Heart left ventricle (tissue), 16 donors: ENCODE results near the gene BCL10. TPM values are rescaled to one million over a fixed set of nuclear protein-coding genes. Genes with fewer than 3 reads are reported as not detected.
A peak's percentile ranks its signal among the peaks of the same experiment; 100 is the strongest.

ENCODE experiments used
- ATAC-seq, 4 donors: fragments of 200-7000 bp; cut with Tn5 transposase; one replicate each; pipeline ENCODE4 v1.9.1; 2020 to 2022; ENCODE audit warnings: moderate library complexity in 4 of 4, mild to moderate bottlenecking in 3 of 4, moderate number of reproducible peaks in 1 of 4
- DNase-seq, 5 donors: peaks; one replicate each; pipeline ENCODE4 v3.0.0-alpha.2; 2020
- H3K27ac ChIP-seq, 12 donors: fragments of 200-600 bp; sonication (generic) in 4 of 12; one replicate each; pipeline versions ENCODE4 v1.5.0 to v1.8.0; 2016 to 2022; ENCODE audit warnings: mild to moderate bottlenecking in 2 of 12
- H3K27me3 ChIP-seq, 9 donors: fragments of 200-600 bp; sonication (generic) in 2 of 9; one replicate each; pipeline versions ENCODE4 v1.5.1 to v1.8.0; 2016 to 2022; ENCODE audit warnings: mild to moderate bottlenecking in 3 of 9
- H3K36me3 ChIP-seq, 9 donors: fragments of 200-600 bp; sonication (generic) in 2 of 9; one replicate each; pipeline versions ENCODE4 v1.5.0 to v1.8.0; 2018 to 2022; ENCODE audit warnings: mild to moderate bottlenecking in 2 of 9
- H3K4me1 ChIP-seq, 12 donors: fragments of 200-600 bp; sonication (generic) in 4 of 12; one replicate each; pipeline versions ENCODE4 v1.5.0 to v1.8.0; 2016 to 2022; ENCODE audit warnings: mild to moderate bottlenecking in 3 of 12
- H3K4me3 ChIP-seq, 12 donors: fragments of 200-600 bp; sonication (generic) in 4 of 12; one replicate each; pipeline versions ENCODE4 v1.5.0 to v1.8.0; 2017 to 2022; ENCODE audit warnings: mild to moderate bottlenecking in 9 of 12, moderate library complexity in 4 of 12
- H3K9me3 ChIP-seq, 12 donors: fragments of 200-600 bp; sonication (generic) in 4 of 12; one replicate each; pipeline versions ENCODE4 v1.5.0 to v1.8.0; 2016 to 2022; ENCODE audit warnings: mild to moderate bottlenecking in 1 of 12
- POLR2A ChIP-seq, 2 donors: fragments of 450-650 bp; IDR thresholded peaks; one replicate each; pipeline ENCODE4 v1.6.1; 2017; ENCODE audit warnings: antibody characterized with exemption in 2 of 2, mild to moderate bottlenecking in 2 of 2, moderate library complexity in 2 of 2
- WGBS, 4 donors: extraction: QIAGEN DNeasy Blood & Tissue Kit in 2 of 4; methylation state at CpG; one replicate each; pipeline versions ENCODE4 v1.1.5 to v1.1.7; 2013 to 2018; 5-methylcytosine and 5-hydroxymethylcytosine counted together
- intact Hi-C, 10 donors: fragments of 100-400 bp; cut with DNase I; formaldehyde crosslinking; loops; one replicate each; pipeline versions ENCODE4 v1.11.1 to v1.14.2; 2022
- polyA plus RNA-seq, 2 donors: library from polyadenylated mRNA; stranded (reverse); fragments of 200-250 nt; gene quantifications; one replicate each; pipeline ENCODE4 v1.2.3, GENCODE V29; 2013
- total RNA-seq, 9 donors: library from RNA; depleted of rRNA in 2 of 9; stranded (reverse); fragments of >200 nt in 2 of 9; fragmentation: NEBNext Ultra II Directional in 3 of 9; extraction: Animal tissue kit (Norgen Biotek cat#: 25700) in 3 of 9; gene quantifications; one replicate each; pipeline versions ENCODE4 v1.1.0 to v1.2.4, GENCODE V29; 2016 to 2023
- TF ChIP-seq, protein P1 (sequence below), 12 donors: fragments of 200-600 bp; sonication (generic) in 4 of 12; IDR thresholded peaks; one replicate each; pipeline versions ENCODE4 v1.5.0 to v1.8.0; 2018 to 2022; ENCODE audit warnings: antibody characterized with exemption in 12 of 12, mild to moderate bottlenecking in 5 of 12
- donor health status: ischemic (EF 13 %, LVEDD 7.1; RV severe dilation, severe dysfunction).
- donor health status: healthy with polysubstance abuse.
- donor health status: DM: no; HTN: yes; CAD: no.
- donor health status: DM: no; HTN: no; CAD: no.
- donor health status: ischemic (EF 25% LVEDD 6.9; RV normal size, moderate dysfunction).
- donor health status: ischemic (EF 25% LVEDD 5.7; RV mildly dilated, moderate dysfunction).
- donor health status: healthy.
- donor health status: DM: yes; HTN: yes; CAD: no.
- donor health status: ischemic (EF 35%, LVEDD 5.7; RV mildly dilated, moderate dysfunction).
- donor health status: nonischemic (EF 11% LVEDD 7.7; RV severe dilation, severe dysfunction).
- donor health status: DM: yes; HTN: yes; CAD: no.
- donor health status: PGD.
- donor health status: ischemic (EF 29% LVEDD 5.4; RV normal size, mild dysfunction).
- donor health status: nonischemic (EF 23%, LVEDD 6.1; RV moderate dilation, normal function).

BCL10 gene
- total and polyA plus RNA-seq, 11 donors, result 3.4 to 20.4 (median 8.0) TPM

DNA sequence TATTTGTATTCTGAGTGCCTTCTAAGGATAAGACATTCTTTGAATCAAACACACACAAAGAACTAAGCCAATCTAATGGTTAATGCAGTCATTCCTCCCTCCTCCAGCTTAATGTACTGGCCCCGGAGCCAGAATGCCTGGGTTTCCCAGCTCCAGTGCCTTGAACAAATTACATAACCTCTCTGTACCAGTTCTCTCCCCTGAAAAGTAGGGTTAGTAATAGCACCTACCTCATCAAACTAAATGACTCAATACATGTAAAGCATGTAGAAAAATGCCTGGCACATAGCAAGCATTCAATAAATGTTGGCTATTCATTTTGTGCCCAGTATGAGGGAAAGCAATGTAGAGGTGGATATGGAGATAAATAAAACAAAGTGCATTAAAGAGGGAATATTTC lies 31.0 kb downstream of the BCL10 start:
- H3K4me1 ChIP-seq, result peaks cover 0 to 15% (median 0%) of the 10 kb centered on the region in 12 donors
- DNase-seq, result no peak
- H3K27ac ChIP-seq, result peak overlapping the region in 1 of 12 donors; percentile 59
- TF ChIP-seq POLR2A (IDR thresholded peaks at IDR 0.05), result no peak
- TF ChIP-seq, protein P1, sequence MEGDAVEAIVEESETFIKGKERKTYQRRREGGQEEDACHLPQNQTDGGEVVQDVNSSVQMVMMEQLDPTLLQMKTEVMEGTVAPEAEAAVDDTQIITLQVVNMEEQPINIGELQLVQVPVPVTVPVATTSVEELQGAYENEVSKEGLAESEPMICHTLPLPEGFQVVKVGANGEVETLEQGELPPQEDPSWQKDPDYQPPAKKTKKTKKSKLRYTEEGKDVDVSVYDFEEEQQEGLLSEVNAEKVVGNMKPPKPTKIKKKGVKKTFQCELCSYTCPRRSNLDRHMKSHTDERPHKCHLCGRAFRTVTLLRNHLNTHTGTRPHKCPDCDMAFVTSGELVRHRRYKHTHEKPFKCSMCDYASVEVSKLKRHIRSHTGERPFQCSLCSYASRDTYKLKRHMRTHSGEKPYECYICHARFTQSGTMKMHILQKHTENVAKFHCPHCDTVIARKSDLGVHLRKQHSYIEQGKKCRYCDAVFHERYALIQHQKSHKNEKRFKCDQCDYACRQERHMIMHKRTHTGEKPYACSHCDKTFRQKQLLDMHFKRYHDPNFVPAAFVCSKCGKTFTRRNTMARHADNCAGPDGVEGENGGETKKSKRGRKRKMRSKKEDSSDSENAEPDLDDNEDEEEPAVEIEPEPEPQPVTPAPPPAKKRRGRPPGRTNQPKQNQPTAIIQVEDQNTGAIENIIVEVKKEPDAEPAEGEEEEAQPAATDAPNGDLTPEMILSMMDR (IDR thresholded peaks at IDR 0.05), result no peak
- WGBS, 4 donors, result 82 to 95% (median 88%) methylated on average over 1 of the region's 1 CpG
- no peaks in the 10 kb centered on the region for H3K9me3 ChIP-seq
- intact Hi-C loops, result loop anchor here in 1 of 10 donors (5.0 kb wide), 1 partner anchor 303 kb away; no protein-coding TSS in a partner anchor
- peaks cover 0 to 2% (median 0%) of the 10 kb centered on the region in 9 donors for H3K36me3 ChIP-seq
- ATAC-seq, result no peak
- no peak overlapping the region for H3K4me3 ChIP-seq
- H3K27me3 ChIP-seq, result no peaks in the 10 kb centered on the region

DNA sequence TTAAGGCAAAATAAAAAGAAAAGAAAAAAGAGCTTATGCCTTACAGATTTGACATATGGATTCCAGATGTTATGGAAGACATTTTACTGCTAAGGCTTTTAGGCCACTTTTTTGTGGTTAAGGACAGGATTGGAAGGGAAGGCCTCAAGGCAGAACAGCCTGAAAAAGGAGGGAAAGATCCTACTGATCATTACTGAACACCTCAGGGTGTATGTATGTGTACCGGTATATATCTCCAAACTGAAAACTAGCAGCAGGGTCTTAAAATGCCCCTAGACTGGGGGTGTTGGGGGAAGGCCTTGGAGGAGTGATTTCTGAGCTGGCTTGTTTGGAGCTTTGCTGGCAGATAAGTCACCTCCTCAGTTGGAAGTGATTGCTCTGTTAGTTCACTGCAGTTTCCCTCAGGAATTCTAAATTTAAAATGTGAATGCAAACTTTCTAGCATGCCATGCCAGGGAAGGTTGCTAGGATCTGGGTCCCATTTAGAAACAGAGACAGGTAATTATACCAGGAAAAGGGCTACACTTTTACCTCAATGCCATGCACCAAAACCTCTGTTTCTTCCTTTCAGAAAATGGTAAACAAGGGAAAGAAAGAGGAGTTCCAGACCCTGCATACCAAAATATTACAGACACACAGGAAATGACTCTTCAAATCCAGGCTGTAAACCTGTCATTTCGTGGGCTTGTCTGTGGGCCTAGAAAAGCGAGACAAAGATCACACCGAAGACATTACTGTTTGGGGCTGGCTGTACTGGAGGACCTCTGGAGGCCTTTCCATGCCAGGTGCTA lies 32.0 kb downstream of the BCL10 start:
- Histone ChIP-seq H3K36me3 (no peaks in the 10 kb centered on the region), H3K27me3 (no peaks in the 10 kb centered on the region), H3K9me3 (no peaks in the 10 kb centered on the region), H3K4me1 (peaks cover 0 to 15% (median 0%) of the 10 kb centered on the region in 12 donors), H3K27ac (peak overlapping the region in 2 of 12 donors; percentile 24 to 59), H3K4me3 (no peak overlapping the region)
- intact Hi-C loops, result loop anchor here in 2 of 10 donors (5.0 kb wide), 2 partner anchors 42 to 302 kb away; partner anchors contain the start of gene SYDE2 (in 1 of the 2)
- DNase-seq (no peak), ATAC-seq (no peak)
- 50 to 60% (median 56%) methylated on average over 4 of the region's 4 CpGs for WGBS, 4 donors
- TF ChIP-seq, protein P1 (IDR thresholded peaks at IDR 0.05), result no peak

DNA sequence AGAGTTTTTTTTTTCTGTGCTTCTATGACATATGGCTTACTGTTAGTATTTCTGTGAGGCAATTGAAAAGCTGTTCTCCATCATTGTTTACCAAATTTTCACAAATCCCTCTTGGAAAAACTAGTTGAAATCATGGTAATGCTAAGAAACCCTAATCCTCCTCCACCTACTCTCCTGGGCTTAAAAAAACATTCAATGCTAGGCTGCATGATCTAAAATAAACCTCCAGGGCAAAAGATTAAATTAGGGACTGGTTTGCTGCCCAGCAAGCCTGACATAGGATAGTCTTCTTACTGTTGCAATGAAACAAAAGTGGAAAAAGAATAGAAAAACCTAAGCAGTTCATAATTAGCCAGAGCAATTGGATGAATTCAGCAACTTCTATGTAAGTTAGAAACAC lies 33.1 kb downstream of the BCL10 start:
- Histone ChIP-seq H3K4me3 (no peak overlapping the region), H3K27ac (peak overlapping the region in 1 of 12 donors; percentile 59), H3K27me3 (no peaks in the 10 kb centered on the region), H3K36me3 (no peaks in the 10 kb centered on the region), H3K9me3 (no peaks in the 10 kb centered on the region), H3K4me1 (peaks cover 0 to 15% (median 0%) of the 10 kb centered on the region in 12 donors)
- intact Hi-C loops, result loop anchor here in 1 of 10 donors (5.0 kb wide), 1 partner anchor 41 kb away; the partner anchor contains the start of gene SYDE2
- no peak for DNase-seq
- no peak for ATAC-seq
- TF ChIP-seq, protein P1 (IDR thresholded peaks at IDR 0.05), result no peak
- no peak for TF ChIP-seq POLR2A (IDR thresholded peaks at IDR 0.05)

DNA sequence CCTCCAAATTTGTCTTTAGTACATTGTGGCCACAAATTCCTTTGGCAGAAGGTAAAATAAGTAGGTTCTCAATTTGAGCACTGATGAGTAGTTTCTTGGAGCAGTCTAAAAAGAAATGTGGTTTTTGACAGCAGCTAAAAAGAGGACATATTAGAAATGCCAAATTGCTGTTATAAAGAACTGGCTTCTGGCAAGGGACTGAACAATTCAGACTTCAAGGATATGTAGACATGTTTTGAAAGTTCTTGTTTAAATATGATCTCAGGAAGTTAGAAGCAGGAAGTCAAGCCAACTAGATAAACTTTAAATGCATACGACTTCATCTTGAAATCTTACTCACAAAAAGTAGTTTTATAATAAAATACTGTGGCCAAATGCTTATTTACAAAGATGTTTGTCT lies 35.8 kb downstream of the BCL10 start:
- intact Hi-C loops, result loop anchor here in 1 of 10 donors (5.0 kb wide), 1 partner anchor 38 kb away; the partner anchor contains the start of gene SYDE2
- H3K27ac ChIP-seq, result peak overlapping the region in 1 of 12 donors; percentile 46
- H3K27me3 ChIP-seq, result no peaks in the 10 kb centered on the region
- peaks cover 0 to 15% (median 0%) of the 10 kb centered on the region in 12 donors for H3K4me1 ChIP-seq
- DNase-seq, result no peak
- H3K36me3 ChIP-seq, result no peaks in the 10 kb centered on the region
- no peak for TF ChIP-seq POLR2A (IDR thresholded peaks at IDR 0.05)
- no peaks in the 10 kb centered on the region for H3K9me3 ChIP-seq
- no peak for ATAC-seq
- H3K4me3 ChIP-seq, result no peak overlapping the region
- 18 to 38% (median 25%) methylated on average over 1 of the region's 1 CpG for WGBS, 4 donors
